Rectal smooth muscle tissue (tissue), 1 donor: ENCODE data around the gene TEDC2.

Experiments
- H3K27ac ChIP-seq: one replicate; pipeline ENCODE4 v1.7.0; 2013; ENCODE audit warnings: low read depth, low read length, inconsistent platforms
- H3K27me3 ChIP-seq: one replicate; pipeline ENCODE4 v1.7.0; 2013; ENCODE audit warnings: low read length; ENCODE audit not compliant: control insufficient read depth, insufficient read depth
- H3K36me3 ChIP-seq: one replicate; pipeline ENCODE4 v1.7.0; 2013; ENCODE audit warnings: low read length; ENCODE audit not compliant: control insufficient read depth, insufficient read depth
- H3K4me1 ChIP-seq: one replicate; pipeline ENCODE4 v1.7.0; 2013; ENCODE audit warnings: low read length; ENCODE audit not compliant: control insufficient read depth, insufficient read depth
- H3K4me3 ChIP-seq: one replicate; pipeline ENCODE4 v1.7.0; 2013; ENCODE audit warnings: low read length
- H3K9ac ChIP-seq: one replicate; pipeline ENCODE4 v1.7.0; 2013; ENCODE audit warnings: low read length

Gene TEDC2

DNA sequence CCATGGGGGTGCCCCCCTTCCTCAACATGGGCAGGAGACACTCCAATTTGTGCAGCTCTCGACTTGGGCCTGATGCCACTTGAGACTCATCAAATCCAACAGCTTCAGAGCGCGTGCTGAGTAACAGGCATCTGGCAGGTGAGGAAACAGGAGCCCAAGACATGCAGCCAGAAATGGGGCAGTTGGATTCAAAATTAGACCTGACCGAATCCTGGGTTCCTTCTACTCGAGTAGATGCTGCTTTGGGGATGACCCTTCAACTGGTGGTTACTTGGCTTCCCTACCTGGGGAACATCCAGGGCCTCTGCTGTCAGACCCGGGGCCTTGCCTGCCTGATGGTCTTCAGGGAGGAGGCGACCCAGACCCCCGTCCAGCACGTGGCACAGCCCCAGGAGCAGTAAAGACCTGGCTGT is 10.7 kb downstream of the TEDC2 start:
- Histone ChIP-seq H3K4me3 (no peak overlapping the region), H3K4me1 (peaks cover 2% of the 10 kb centered on the region), H3K27me3 (peaks cover 30% of the 10 kb centered on the region), H3K36me3 (no peaks in the 10 kb centered on the region), H3K9ac (no peak overlapping the region), H3K27ac (no peak overlapping the region)

DNA sequence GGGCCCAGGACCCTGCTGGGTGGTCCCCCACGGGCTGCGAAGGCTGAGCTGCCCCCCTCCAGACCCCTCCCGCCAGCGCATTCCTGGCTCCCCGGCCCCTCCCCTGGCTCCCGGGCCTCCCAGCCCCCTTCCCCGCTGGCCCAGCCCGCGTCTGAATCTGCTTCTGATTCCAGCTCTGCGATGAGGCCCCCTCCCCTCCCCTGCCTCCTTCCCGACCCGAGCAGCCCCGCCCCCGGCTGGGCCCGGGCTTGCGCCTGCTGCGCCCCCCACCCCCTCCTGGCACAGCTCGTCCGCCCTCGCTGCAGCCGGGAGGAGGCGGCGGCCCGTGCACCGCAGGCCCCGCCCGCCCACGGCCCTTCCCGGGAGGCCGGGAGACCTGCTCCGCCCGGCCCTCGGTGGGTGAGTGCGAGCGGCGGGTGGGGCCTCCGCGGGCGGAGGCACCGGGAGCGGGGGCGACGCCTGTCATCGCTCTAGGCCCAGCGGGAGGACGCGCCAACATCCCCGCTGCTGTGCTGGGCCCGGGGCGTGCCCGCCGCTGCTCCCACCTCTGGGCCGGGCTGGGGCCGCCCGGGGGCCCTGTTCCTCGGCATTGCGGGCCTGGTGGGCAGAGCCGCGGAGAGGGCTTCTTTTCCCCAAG is 11.2 kb downstream of the TEDC2 start, which contains the start of gene NTN3:
Gene NTN3, plus strand, starts transcription at position 282 of the 637 bp plus-strand sequence. CDS start 405 bp downstream, outside the sequence.
- peaks cover 2% of the 10 kb centered on the region for H3K4me1 ChIP-seq
- no peak within 1 kb of the TSS for H3K27ac ChIP-seq
- peaks cover 30% of the 10 kb centered on the region for H3K27me3 ChIP-seq
- peak within 1 kb of the TSS; percentile 36 for H3K4me3 ChIP-seq
- no peak within 1 kb of the TSS for H3K9ac ChIP-seq
- H3K36me3 ChIP-seq, result no peaks in the 10 kb centered on the region

DNA sequence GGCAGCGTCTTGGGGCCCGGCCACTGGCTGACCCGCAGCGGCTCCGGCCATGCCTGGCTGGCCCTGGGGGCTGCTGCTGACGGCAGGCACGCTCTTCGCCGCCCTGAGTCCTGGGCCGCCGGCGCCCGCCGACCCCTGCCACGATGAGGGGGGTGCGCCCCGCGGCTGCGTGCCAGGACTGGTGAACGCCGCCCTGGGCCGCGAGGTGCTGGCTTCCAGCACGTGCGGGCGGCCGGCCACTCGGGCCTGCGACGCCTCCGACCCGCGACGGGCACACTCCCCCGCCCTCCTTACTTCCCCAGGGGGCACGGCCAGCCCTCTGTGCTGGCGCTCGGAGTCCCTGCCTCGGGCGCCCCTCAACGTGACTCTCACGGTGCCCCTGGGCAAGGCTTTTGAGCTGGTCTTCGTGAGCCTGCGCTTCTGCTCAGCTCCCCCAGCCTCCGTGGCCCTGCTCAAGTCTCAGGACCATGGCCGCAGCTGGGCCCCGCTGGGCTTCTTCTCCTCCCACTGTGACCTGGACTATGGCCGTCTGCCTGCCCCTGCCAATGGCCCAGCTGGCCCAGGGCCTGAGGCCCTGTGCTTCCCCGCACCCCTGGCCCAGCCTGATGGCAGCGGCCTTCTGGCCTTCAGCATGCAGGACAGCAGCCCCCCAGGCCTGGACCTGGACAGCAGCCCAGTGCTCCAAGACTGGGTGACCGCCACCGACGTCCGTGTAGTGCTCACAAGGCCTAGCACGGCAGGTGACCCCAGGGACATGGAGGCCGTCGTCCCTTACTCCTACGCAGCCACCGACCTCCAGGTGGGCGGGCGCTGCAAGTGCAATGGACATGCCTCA is 12.0 kb downstream of the TEDC2 start:
- no peaks in the 10 kb centered on the region for H3K36me3 ChIP-seq
- no peak overlapping the region for H3K9ac ChIP-seq
- peaks cover 2% of the 10 kb centered on the region for H3K4me1 ChIP-seq
- peak overlapping the region; percentile 36 for H3K4me3 ChIP-seq
- H3K27me3 ChIP-seq, result peaks cover 30% of the 10 kb centered on the region
- no peak overlapping the region for H3K27ac ChIP-seq

DNA sequence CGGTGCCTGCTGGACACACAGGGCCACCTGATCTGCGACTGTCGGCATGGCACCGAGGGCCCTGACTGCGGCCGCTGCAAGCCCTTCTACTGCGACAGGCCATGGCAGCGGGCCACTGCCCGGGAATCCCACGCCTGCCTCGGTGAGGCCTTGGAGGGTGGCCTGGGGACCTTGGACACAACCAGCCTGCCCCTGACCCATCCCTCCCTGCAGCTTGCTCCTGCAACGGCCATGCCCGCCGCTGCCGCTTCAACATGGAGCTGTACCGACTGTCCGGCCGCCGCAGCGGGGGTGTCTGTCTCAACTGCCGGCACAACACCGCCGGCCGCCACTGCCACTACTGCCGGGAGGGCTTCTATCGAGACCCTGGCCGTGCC is 12.6 kb downstream of the TEDC2 start:
- no peak overlapping the region for H3K27ac ChIP-seq
- no peak overlapping the region for H3K4me3 ChIP-seq
- H3K36me3 ChIP-seq, result no peaks in the 10 kb centered on the region
- no peak overlapping the region for H3K9ac ChIP-seq
- H3K4me1 ChIP-seq, result no peaks in the 10 kb centered on the region
- H3K27me3 ChIP-seq, result peaks cover 30% of the 10 kb centered on the region

DNA sequence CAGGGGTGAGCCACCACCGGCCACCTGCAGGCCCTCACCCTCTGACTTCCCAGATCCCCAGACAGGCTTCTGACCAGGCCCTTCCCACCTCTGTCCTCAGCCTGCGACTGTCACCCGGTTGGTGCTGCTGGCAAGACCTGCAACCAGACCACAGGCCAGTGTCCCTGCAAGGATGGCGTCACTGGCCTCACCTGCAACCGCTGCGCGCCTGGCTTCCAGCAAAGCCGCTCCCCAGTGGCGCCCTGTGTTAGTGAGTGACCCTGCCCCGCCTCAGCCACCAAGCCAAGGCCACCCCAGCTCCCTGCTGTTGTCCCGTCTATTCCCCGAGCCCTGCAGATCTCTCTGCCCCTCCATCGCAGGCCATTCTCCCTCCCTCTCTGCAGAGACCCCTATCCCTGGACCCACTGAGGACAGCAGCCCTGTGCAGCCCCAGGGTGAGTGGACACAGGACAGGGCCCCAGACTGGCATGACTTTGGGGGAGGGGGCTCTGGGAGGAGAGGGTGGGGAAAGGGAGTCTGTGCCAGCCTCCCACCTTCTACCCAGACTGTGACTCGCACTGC is 13.1 kb downstream of the TEDC2 start:
- peak overlapping the region; percentile 36 for H3K4me3 ChIP-seq

DNA sequence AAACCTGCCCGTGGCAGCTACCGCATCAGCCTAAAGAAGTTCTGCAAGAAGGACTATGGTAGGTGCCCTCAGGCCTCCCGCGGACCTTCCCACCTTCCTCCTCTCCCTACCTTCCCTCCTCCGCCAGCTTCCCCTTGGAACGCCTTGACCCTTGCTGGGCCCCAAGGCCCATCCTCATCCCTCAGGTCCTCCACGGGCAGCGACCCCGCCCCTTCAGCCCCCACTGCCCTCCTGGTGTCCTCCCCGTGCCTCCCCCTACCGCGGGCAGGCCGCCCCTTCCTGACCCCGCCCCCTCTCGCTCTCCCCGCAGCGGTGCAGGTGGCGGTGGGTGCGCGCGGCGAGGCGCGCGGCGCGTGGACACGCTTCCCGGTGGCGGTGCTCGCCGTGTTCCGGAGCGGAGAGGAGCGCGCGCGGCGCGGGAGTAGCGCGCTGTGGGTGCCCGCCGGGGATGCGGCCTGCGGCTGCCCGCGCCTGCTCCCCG is 13.6 kb downstream of the TEDC2 start:
- Histone ChIP-seq H3K4me1 (no peaks in the 10 kb centered on the region), H3K27me3 (peaks cover 27% of the 10 kb centered on the region), H3K27ac (no peak overlapping the region), H3K36me3 (no peaks in the 10 kb centered on the region), H3K9ac (no peak overlapping the region), H3K4me3 (peak overlapping the region; percentile 36)

More for the DNA sequence above, 13.1 kb downstream of the TEDC2 start:
- H3K27me3 ChIP-seq, result peaks cover 30% of the 10 kb centered on the region
- no peak overlapping the region for H3K27ac ChIP-seq
- H3K36me3 ChIP-seq, result no peaks in the 10 kb centered on the region
- H3K4me1 ChIP-seq, result no peaks in the 10 kb centered on the region
- no peak overlapping the region for H3K9ac ChIP-seq

DNA sequence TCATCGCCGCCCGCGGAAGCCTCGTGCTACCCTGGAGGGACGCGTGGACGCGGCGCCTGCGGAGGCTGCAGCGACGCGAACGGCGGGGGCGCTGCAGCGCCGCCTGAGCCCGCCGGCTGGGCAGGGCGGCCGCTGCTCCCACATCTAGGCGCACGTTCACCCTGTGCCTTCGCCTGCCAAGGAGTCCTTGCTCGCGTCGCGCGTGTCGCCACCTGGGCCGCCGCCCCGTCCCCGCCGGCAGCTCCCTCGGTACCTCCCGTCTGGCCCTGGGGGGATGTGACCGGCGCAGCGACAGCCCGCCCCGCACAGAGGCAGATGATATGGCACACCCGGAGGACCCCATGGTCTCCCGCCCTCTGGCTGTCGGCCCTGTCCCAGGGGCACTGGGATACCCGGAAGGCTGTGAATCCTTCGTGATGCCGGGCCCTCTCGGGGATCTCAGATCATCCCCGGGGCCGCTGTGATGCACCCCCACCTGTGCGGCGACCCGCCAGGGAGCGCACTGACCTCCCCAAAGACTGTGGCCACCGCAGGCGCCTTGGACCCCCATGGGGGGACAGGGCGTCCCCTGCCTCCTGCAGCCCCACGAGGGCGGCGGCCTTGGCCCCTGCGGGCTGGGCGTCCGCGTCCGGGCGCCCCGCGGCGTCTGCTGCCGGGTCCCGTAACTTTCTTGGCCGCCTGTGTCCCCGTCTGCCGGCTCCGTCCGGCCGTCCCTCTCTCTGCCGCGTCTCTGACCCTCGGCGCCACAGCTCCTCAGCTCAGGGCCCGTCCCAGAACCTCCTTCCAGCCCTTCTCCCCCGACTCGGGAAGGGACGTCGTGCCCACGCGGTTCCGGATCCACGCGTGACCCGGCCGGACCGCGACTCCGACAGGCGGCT is 14.3 kb downstream of the TEDC2 start:
- no peaks in the 10 kb centered on the region for H3K36me3 ChIP-seq
- H3K9ac ChIP-seq, result no peak overlapping the region
- peaks cover 27% of the 10 kb centered on the region for H3K27me3 ChIP-seq
- no peaks in the 10 kb centered on the region for H3K4me1 ChIP-seq
- peak overlapping the region; percentile 84 for H3K4me3 ChIP-seq
- H3K27ac ChIP-seq, result peak overlapping the region; percentile 70

DNA sequence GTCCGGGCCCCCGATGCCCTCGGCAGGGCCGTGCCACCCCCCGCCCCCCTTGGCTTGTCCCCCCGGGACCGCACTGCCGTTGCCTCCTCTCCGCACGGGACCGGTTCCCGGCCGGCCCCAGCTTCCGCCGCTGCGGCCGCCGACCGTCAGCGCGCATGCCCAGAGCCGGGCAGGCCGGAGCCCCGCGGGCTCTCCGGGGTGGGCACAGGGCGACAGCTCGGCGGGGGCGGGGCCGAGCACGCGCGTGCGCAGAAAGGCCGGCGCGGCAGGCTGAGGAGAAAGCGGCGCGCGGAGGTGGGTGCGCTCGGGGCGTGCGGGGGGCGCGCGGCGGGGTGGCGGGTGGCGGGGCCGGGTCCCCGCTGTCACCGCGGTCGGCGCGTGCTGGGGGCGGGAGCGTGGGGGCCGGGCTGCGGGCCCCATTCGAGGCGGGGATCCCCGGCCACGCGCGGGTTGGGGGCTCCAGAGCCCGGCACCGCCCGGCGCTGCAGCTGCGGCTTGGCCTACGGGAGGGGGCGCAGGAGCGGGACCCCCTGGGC is 15.0 kb downstream of the TEDC2 start, which contains the start of gene TBC1D24:
Gene TBC1D24, plus strand, starts transcription at position 251 of the 536 bp plus-strand sequence. CDS start 21,022 bp downstream, outside the sequence.
- H3K4me3 ChIP-seq, result peak within 1 kb of the TSS; percentile 84
- H3K36me3 ChIP-seq, result no peaks in the 10 kb centered on the region
- H3K27me3 ChIP-seq, result peaks cover 21% of the 10 kb centered on the region
- no peaks in the 10 kb centered on the region for H3K4me1 ChIP-seq
- H3K27ac ChIP-seq, result peak within 1 kb of the TSS; percentile 70
- H3K9ac ChIP-seq, result no peak within 1 kb of the TSS

DNA sequence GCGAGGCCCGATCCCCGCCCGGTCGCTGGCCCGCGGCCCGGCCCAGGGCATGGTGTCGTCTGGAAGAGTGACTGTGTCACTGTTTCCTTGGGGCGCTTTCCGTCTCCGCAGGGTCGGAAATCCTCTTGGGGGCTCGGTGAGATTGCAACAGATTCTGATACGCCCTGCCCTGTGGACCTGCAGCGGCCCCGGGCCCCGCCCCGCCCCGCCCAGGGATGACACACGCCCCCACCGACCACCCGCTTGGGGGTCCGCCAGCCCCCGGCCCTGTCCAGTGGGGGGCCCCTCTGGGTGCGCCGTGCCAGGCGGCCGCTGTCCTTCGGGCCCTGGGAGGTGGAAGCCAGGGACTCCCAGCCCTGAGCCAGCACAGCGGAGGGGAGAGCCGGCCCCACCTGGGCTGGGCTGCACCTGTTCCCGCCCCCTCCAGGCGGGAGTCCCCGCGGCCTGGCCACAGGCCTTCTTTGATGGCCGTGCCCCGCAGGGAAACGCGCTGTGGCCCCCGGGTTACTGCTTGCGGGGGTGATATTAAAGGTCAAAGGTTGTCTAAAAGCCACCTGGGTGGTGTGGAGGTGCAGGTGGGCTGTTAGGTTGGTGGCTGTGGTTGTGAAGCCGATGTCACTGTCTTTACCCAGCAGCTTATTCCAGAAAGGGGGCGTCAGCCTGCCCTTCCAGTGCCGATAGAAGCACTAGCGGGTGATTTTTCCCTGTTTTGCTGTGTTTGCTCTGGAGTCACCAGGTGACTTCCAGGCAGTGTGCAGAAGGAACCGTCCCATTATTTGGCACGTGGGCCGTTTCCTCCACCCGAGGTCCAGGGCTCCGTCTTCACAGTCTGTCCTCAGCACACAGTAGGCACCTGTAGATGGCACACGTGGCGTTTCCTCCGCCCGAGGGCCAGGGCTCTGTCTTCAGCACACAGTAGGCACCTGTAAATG is 15.8 kb downstream of the TEDC2 start:
- no peaks in the 10 kb centered on the region for H3K36me3 ChIP-seq
- no peaks in the 10 kb centered on the region for H3K4me1 ChIP-seq
- H3K9ac ChIP-seq, result no peak overlapping the region
- H3K27me3 ChIP-seq, result peaks cover 13% of the 10 kb centered on the region
- H3K27ac ChIP-seq, result no peak overlapping the region
- H3K4me3 ChIP-seq, result peak overlapping the region; percentile 61

DNA sequence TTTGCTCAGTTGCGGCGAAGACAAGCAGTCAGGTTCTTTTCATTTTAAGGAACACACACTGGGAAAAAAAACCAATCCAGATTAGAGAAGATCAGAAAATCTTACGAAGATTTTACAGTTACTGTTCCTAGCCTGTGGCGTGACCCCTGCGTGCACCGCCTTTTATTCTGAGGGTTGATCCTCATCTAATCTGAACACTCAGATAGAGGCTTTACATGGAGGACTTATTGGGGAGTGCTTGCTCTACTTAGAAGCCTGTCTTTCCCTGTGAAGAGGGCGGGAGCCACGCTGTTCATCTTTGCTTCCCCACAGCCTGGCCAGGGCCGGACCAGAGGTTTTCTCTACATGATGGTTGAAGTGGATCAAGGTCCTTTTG is 16.4 kb downstream of the TEDC2 start:
- Histone ChIP-seq H3K4me1 (no peaks in the 10 kb centered on the region), H3K36me3 (no peaks in the 10 kb centered on the region), H3K4me3 (no peak overlapping the region), H3K9ac (no peak overlapping the region), H3K27me3 (peaks cover 11% of the 10 kb centered on the region), H3K27ac (no peak overlapping the region)

DNA sequence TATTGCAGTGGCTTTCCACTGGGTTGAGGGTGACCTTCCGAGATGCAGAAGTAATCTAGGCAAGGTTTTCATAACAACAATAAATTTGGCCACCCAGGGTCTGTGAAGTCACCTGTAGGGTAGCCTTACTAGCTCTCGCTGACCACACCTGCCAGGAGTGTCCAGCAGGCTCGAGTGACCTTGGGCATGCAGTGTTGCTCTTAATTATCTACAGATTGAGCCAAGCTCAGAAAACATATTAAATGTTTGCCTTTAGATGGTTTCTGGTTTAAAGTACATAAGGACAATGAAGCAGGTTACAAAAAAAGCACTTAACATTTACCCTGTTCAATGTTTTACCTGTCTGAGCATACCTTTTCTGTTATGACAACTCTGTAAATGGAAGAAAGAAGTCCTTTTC is 16.8 kb downstream of the TEDC2 start:
- H3K4me1 ChIP-seq, result no peaks in the 10 kb centered on the region
- no peaks in the 10 kb centered on the region for H3K36me3 ChIP-seq
- no peak overlapping the region for H3K4me3 ChIP-seq
- H3K9ac ChIP-seq, result no peak overlapping the region
- H3K27ac ChIP-seq, result no peak overlapping the region
- H3K27me3 ChIP-seq, result peaks cover 9% of the 10 kb centered on the region
